Panc1 (cell line): ENCODE results near the gene AP3B1. TPM values are rescaled to one million over a fixed set of nuclear protein-coding genes. Genes with fewer than 3 reads are reported as not detected.

Source experiments
- ATAC-seq: fragments of 200-7000 bp; cut with Tn5 transposase; 2 replicates; pipeline ENCODE4 v1.9.1; 2020; ENCODE audit warnings: mild to moderate bottlenecking, moderate library complexity
- BruUV-seq: library from RNA; stranded (reverse); fragments of 400-500 nt; replicated peaks from 2 replicates; lab custom pipeline; 2021; lab: Mats Ljungman, UMichigan
- CTCF ChIA-PET: fragments of 300-600 bp; sonication (Branson Sonifier 250); formaldehyde crosslinking; loops from one replicate; lab custom pipeline; 2022; ENCODE audit warnings: antibody characterized with exemption; lab: Charles Lee
- POLR2A ChIA-PET: fragments of 300-600 bp; sonication (Branson Sonifier 250); formaldehyde crosslinking; loops from one replicate; lab custom pipeline; 2022; ENCODE audit warnings: antibody characterized with exemption; lab: Charles Lee
- DNase-seq: peaks from one replicate; pipeline ENCODE4 v3.0.0-alpha.2; 2010; ENCODE audit warnings: low read depth, low spot score
- H3K27ac ChIP-seq: 2 replicates; pipeline ENCODE4 v1.5.1; 2011; ENCODE audit warnings: mild to moderate bottlenecking, low read length, inconsistent platforms
- H3K27me3 ChIP-seq: fragments of 200-500 bp; sonication (Bioruptor generic); 2 replicates; pipeline ENCODE4 v1.6.0; 2014; ENCODE audit warnings: low read length, inconsistent platforms; ENCODE audit not compliant: control insufficient read depth, insufficient read depth
- H3K36me3 ChIP-seq: fragments of 200-500 bp; sonication (Bioruptor generic); 2 replicates; pipeline ENCODE4 v1.5.1; 2014; ENCODE audit warnings: inconsistent platforms, mild to moderate bottlenecking, low read length, moderate library complexity; ENCODE audit not compliant: control insufficient read depth, insufficient read depth
- H3K4me1 ChIP-seq: 2 replicates; pipeline ENCODE4 v1.5.1; 2011; ENCODE audit warnings: inconsistent platforms, mild to moderate bottlenecking, low read length, moderate library complexity; ENCODE audit not compliant: control insufficient read depth, insufficient read depth
- H3K4me3 ChIP-seq, 2 experiments: 2 replicates each; pipeline ENCODE4 v1.5.1; 2011 to 2012; ENCODE audit warnings: low read depth in 2 of 2, low read length in 2 of 2, mild to moderate bottlenecking in 2 of 2, inconsistent platforms in 1 of 2, moderate library complexity in 1 of 2
- H3K9me3 ChIP-seq: fragments of 200-500 bp; sonication (Bioruptor generic); 2 replicates; pipeline ENCODE4 v1.5.1; 2014; ENCODE audit warnings: low read depth, mild to moderate bottlenecking, inconsistent platforms, low read length, moderate library complexity; ENCODE audit not compliant: control insufficient read depth, insufficient read depth
- POLR2AphosphoS5 ChIP-seq: IDR thresholded peaks from 2 replicates; pipeline ENCODE4 v1.6.1; 2012; ENCODE audit warnings: mild to moderate bottlenecking, low read depth, low read length, moderate library complexity
- SIN3A ChIP-seq: IDR thresholded peaks from 2 replicates; pipeline ENCODE4 v1.6.1; 2012; ENCODE audit warnings: low read depth, mild to moderate bottlenecking, low read length, moderate library complexity, borderline replicate concordance; ENCODE audit not compliant: insufficient read depth
- TCF7L2 ChIP-seq: IDR thresholded peaks from 2 replicates; pipeline ENCODE4 v1.6.1; 2011; ENCODE audit warnings: mild to moderate bottlenecking, low read depth, low read length, inconsistent platforms
- in situ Hi-C: cut with HindIII; loops from 2 replicates; pipeline ENCODE4 v1.10.0; 2016; ENCODE audit warnings: low sequenced_read_pairs, low pct_unique_long_range_greater_than_20kb
- intact Hi-C: fragments of 100-400 bp; cut with micrococcal nuclease; formaldehyde crosslinking; loops from one replicate; pipeline ENCODE4 v1.10.0; 2022; ENCODE audit not compliant: unreplicated experiment
- total RNA-seq: library from RNA; stranded (reverse); gene quantifications from one replicate; pipeline ENCODE4 v1.2.1, GENCODE V29; 2021; ENCODE audit not compliant: unreplicated experiment
- TF ChIP-seq, protein P1 (sequence below): fragments of 450-650 bp; IDR thresholded peaks from 2 replicates; pipeline ENCODE4 v1.5.1; 2017; ENCODE audit warnings: mild to moderate bottlenecking
- TF ChIP-seq, protein P2 (sequence below), 2 experiments: IDR thresholded peaks; 2 replicates each; pipeline ENCODE4 v1.6.1; 2011 to 2012; ENCODE audit warnings: low read depth in 2 of 2, control low read depth in 1 of 2, low read length in 1 of 2, mild to moderate bottlenecking in 1 of 2, moderate library complexity in 1 of 2; ENCODE audit not compliant: insufficient read depth in 1 of 2

Gene AP3B1
- total RNA-seq, 1 experiment from 2014 or later, result 55.4 TPM

DNA sequence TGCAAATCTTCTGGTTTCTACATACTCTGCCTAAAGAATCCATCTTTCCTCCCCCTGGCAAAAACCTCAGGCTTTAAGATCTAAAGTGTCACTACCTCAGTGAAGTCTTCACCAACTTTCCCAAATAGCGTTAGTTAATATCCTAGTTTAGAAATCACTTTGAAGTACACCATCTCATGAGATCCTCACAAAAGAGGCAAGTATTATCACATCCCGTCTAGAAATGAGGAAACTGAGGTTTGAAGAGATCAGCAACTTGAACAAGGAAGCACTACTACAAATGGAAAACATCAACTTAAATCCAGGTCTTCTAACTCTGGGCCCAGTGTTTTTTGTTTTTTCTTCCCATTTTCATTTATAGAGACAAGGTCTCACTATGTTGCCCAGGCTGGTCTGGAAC, 4.6 kb downstream of the AP3B1 start:
- Histone ChIP-seq H3K9me3 (no peaks in the 10 kb centered on the region), H3K27ac (no peak overlapping the region), H3K4me1 (peaks cover 21% of the 10 kb centered on the region), H3K36me3 (peaks cover 3% of the 10 kb centered on the region), H3K4me3 (no peak overlapping the region), H3K27me3 (no peaks in the 10 kb centered on the region)
- DNase-seq (no peak), ATAC-seq (no peak)
- ChIA-PET CTCF (no interaction called here), POLR2A (no interaction called here)
- no TSS peak for BruUV-seq
- TF ChIP-seq, protein P1, sequence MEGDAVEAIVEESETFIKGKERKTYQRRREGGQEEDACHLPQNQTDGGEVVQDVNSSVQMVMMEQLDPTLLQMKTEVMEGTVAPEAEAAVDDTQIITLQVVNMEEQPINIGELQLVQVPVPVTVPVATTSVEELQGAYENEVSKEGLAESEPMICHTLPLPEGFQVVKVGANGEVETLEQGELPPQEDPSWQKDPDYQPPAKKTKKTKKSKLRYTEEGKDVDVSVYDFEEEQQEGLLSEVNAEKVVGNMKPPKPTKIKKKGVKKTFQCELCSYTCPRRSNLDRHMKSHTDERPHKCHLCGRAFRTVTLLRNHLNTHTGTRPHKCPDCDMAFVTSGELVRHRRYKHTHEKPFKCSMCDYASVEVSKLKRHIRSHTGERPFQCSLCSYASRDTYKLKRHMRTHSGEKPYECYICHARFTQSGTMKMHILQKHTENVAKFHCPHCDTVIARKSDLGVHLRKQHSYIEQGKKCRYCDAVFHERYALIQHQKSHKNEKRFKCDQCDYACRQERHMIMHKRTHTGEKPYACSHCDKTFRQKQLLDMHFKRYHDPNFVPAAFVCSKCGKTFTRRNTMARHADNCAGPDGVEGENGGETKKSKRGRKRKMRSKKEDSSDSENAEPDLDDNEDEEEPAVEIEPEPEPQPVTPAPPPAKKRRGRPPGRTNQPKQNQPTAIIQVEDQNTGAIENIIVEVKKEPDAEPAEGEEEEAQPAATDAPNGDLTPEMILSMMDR, result no peak
- TF ChIP-seq, protein P2, sequence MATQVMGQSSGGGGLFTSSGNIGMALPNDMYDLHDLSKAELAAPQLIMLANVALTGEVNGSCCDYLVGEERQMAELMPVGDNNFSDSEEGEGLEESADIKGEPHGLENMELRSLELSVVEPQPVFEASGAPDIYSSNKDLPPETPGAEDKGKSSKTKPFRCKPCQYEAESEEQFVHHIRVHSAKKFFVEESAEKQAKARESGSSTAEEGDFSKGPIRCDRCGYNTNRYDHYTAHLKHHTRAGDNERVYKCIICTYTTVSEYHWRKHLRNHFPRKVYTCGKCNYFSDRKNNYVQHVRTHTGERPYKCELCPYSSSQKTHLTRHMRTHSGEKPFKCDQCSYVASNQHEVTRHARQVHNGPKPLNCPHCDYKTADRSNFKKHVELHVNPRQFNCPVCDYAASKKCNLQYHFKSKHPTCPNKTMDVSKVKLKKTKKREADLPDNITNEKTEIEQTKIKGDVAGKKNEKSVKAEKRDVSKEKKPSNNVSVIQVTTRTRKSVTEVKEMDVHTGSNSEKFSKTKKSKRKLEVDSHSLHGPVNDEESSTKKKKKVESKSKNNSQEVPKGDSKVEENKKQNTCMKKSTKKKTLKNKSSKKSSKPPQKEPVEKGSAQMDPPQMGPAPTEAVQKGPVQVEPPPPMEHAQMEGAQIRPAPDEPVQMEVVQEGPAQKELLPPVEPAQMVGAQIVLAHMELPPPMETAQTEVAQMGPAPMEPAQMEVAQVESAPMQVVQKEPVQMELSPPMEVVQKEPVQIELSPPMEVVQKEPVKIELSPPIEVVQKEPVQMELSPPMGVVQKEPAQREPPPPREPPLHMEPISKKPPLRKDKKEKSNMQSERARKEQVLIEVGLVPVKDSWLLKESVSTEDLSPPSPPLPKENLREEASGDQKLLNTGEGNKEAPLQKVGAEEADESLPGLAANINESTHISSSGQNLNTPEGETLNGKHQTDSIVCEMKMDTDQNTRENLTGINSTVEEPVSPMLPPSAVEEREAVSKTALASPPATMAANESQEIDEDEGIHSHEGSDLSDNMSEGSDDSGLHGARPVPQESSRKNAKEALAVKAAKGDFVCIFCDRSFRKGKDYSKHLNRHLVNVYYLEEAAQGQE (IDR thresholded peaks at IDR 0.05; ENCODE audit: insufficient read depth in 1 of 2, low read depth in 2 of 2, low read length in 1 of 2), result no peak
- no peak for TF ChIP-seq TCF7L2
- TF ChIP-seq POLR2AphosphoS5, result no peak
- TF ChIP-seq SIN3A, result no peak
- in situ Hi-C loops, result no loop called here
- intact Hi-C loops, result no loop called here

DNA sequence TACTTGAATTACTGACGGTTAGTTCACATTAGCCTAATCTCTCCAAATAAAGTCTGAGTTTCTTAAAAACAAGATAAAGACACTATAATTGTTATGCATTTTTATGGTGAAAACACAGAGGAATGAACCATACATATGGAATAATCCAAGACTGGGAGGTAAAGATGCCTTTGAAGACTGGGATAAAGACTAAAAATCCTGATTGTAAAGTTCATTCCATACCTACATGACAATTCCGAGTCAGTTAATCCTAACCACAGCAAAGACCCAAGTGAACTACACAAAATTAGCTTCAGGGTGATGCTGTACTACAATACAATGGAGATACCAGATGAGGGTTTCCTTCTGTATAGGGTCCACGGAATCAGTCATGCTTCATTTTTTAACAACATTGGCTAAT, 6.3 kb downstream of the AP3B1 start:
- intact Hi-C loops, result no loop called here
- no TSS peak for BruUV-seq
- H3K4me3 ChIP-seq, result no peak overlapping the region
- in situ Hi-C loops, result no loop called here
- no peaks in the 10 kb centered on the region; the same call in 1 of the 2 replicates for H3K36me3 ChIP-seq
- DNase-seq (no peak), ATAC-seq (no peak)
- H3K9me3 ChIP-seq, result no peaks in the 10 kb centered on the region
- peaks cover 21% of the 10 kb centered on the region for H3K4me1 ChIP-seq
- no peaks in the 10 kb centered on the region for H3K27me3 ChIP-seq
- ChIA-PET CTCF (no interaction called here), POLR2A (interaction anchor here (0.6 kb wide), 1 partner anchor 75 kb away, joined by 4 read pairs; no protein-coding TSS in a partner anchor)
- TF ChIP-seq, protein P1, result no peak
- TF ChIP-seq SIN3A, result no peak
- TF ChIP-seq, protein P2 (IDR thresholded peaks at IDR 0.05; ENCODE audit: insufficient read depth in 1 of 2, low read depth in 2 of 2, low read length in 1 of 2), result no peak
- TF ChIP-seq TCF7L2, result no peak
- H3K27ac ChIP-seq, result no peak overlapping the region
